ENCODE results near the gene CDH13.

Gene CDH13

DNA sequence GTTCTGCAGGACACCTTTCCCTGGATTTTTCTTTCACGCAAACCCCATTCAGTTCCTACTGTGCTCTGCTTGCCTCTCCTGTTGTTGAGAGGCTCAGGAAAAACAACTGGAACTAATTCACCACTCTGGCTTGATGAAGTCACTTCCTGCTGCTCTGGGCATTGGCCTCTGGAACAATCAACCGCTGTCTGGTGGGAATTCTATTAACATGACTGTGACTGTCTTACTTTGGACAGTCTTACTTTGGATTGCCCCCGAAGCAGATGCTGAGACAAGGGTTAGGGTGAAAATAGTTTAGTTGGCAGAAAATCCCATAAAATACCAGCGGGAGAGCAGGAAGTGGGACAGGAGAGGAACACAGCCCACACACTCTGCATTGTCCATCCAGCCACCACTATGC lies 1091.0 kb downstream of the CDH13 start:
- Histone ChIP-seq H3K27ac (ENCODE audit: low read length) (no peak overlapping the region), H3K4me1 (ENCODE audit: control insufficient read depth, insufficient read depth, low read length) (no peaks in the 10 kb centered on the region), H3K27me3 (ENCODE audit: control insufficient read depth, insufficient read depth, low read length) (no peaks in the 10 kb centered on the region), H3K4me3 (ENCODE audit: low read length) (no peak overlapping the region), H3K36me3 (ENCODE audit: control insufficient read depth, insufficient read depth, low read length) (no peaks in the 10 kb centered on the region), H3K9me3 (ENCODE audit: control insufficient read depth, insufficient read depth, low read length) (no peaks in the 10 kb centered on the region)
- no CpG with 5 or more reads among the region's 4 CpGs for WGBS (ENCODE audit: insufficient coverage, insufficient read length)
- no peak for DNase-seq (ENCODE audit: low read depth, low spot score)

GRCh38 chr16:83720213-83720612 lies 1093.4 kb downstream of the CDH13 start:
- Histone ChIP-seq H3K4me3 (ENCODE audit: low read length) (no peak overlapping the region), H3K36me3 (ENCODE audit: control insufficient read depth, insufficient read depth, low read length) (no peaks in the 10 kb centered on the region), H3K27ac (ENCODE audit: low read length) (no peak overlapping the region), H3K4me1 (ENCODE audit: control insufficient read depth, insufficient read depth, low read length) (no peaks in the 10 kb centered on the region), H3K9me3 (ENCODE audit: control insufficient read depth, insufficient read depth, low read length) (no peaks in the 10 kb centered on the region), H3K27me3 (ENCODE audit: control insufficient read depth, insufficient read depth, low read length) (no peaks in the 10 kb centered on the region)
- no CpG with 5 or more reads among the region's 5 CpGs for WGBS (ENCODE audit: insufficient coverage, insufficient read length)
- DNase-seq (ENCODE audit: low read depth, low spot score), result no peak

- WGBS (ENCODE audit: insufficient coverage, insufficient read length), result no CpG with 5 or more reads among the region's 4 CpGs
- Histone ChIP-seq H3K27me3 (ENCODE audit: control insufficient read depth, insufficient read depth, low read length) (no peaks in the 10 kb centered on the region), H3K9me3 (ENCODE audit: control insufficient read depth, insufficient read depth, low read length) (no peaks in the 10 kb centered on the region), H3K4me1 (ENCODE audit: control insufficient read depth, insufficient read depth, low read length) (no peaks in the 10 kb centered on the region), H3K4me3 (ENCODE audit: low read length) (no peak overlapping the region), H3K36me3 (ENCODE audit: control insufficient read depth, insufficient read depth, low read length) (no peaks in the 10 kb centered on the region), H3K27ac (ENCODE audit: low read length) (no peak overlapping the region)
- DNase-seq (ENCODE audit: low read depth, low spot score), result no peak
Measured at GRCh38 chr16:83720981-83721380, 1094.2 kb downstream of the CDH13 start.

DNA sequence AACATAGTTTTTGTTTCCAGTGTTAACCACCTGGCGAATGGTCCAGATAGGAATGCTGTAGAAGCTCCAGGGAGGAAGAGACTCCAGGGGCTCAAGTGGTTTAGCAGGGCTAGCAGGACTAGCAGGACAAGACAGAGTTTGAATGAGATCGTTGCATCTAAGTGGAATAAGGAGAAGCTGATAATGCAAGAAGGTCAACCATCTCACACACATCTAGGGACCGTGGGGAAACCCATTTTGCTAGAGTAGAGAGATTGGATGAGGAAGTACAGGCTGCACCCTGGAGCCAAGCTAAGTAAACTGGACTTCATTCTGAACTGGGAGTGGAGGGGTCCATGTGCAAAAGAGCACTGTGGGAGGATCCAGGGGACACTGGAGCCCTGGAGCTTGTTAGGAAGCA lies 1094.9 kb downstream of the CDH13 start:
- WGBS (ENCODE audit: insufficient coverage, insufficient read length), result no CpG with 5 or more reads among the region's 3 CpGs
- Histone ChIP-seq H3K4me3 (ENCODE audit: low read length) (no peak overlapping the region), H3K27me3 (ENCODE audit: control insufficient read depth, insufficient read depth, low read length) (no peaks in the 10 kb centered on the region)

GRCh38 chr16:83722456-83723183 lies 1095.9 kb downstream of the CDH13 start:
- Histone ChIP-seq H3K27ac (ENCODE audit: low read length) (no peak overlapping the region), H3K9me3 (ENCODE audit: control insufficient read depth, insufficient read depth, low read length) (no peaks in the 10 kb centered on the region), H3K27me3 (ENCODE audit: control insufficient read depth, insufficient read depth, low read length) (no peaks in the 10 kb centered on the region), H3K4me1 (ENCODE audit: control insufficient read depth, insufficient read depth, low read length) (no peaks in the 10 kb centered on the region), H3K36me3 (ENCODE audit: control insufficient read depth, insufficient read depth, low read length) (no peaks in the 10 kb centered on the region), H3K4me3 (ENCODE audit: low read length) (no peak overlapping the region)
- DNase-seq (ENCODE audit: low read depth, low spot score), result no peak
- WGBS (ENCODE audit: insufficient coverage, insufficient read length), result no CpG with 5 or more reads among the region's 6 CpGs

More for the DNA sequence above, 1094.9 kb downstream of the CDH13 start:
- no peak overlapping the region for H3K27ac ChIP-seq (ENCODE audit: low read length)
- no peak for DNase-seq (ENCODE audit: low read depth, low spot score)
- H3K4me1 ChIP-seq (ENCODE audit: control insufficient read depth, insufficient read depth, low read length), result no peaks in the 10 kb centered on the region
- H3K36me3 ChIP-seq (ENCODE audit: control insufficient read depth, insufficient read depth, low read length), result no peaks in the 10 kb centered on the region
- H3K9me3 ChIP-seq (ENCODE audit: control insufficient read depth, insufficient read depth, low read length), result no peaks in the 10 kb centered on the region

DNA sequence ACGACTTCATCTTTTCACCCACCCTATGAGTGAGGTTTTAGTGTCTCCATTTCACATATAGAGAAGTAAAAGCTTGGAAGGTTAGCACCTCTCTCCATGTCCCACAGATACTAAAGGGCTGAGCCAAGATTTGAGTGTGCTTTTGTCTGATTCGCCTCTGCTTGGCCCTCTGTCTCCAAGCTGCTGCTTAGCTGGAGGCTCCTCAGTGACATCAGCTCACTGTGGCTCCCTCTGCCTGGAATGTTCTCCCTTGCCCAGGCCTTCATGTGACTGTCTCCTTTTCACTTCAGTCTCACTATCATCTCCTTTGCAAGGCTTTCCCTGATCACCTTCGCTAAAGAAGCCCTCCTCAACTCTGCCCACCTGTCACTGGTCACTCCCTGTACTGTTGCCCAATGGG lies 1096.5 kb downstream of the CDH13 start:
- no CpG with 5 or more reads among the region's 3 CpGs for WGBS (ENCODE audit: insufficient coverage, insufficient read length)

GRCh38 chr16:83723901-83724300 lies 1097.1 kb downstream of the CDH13 start:
- no peak overlapping the region for H3K27ac ChIP-seq (ENCODE audit: low read length)
- no peaks in the 10 kb centered on the region for H3K9me3 ChIP-seq (ENCODE audit: control insufficient read depth, insufficient read depth, low read length)
- H3K36me3 ChIP-seq (ENCODE audit: control insufficient read depth, insufficient read depth, low read length), result no peaks in the 10 kb centered on the region
- no peaks in the 10 kb centered on the region for H3K27me3 ChIP-seq (ENCODE audit: control insufficient read depth, insufficient read depth, low read length)
- DNase-seq (ENCODE audit: low read depth, low spot score), result no peak
- WGBS (ENCODE audit: insufficient coverage, insufficient read length), result no CpG with 5 or more reads among the region's 2 CpGs
- H3K4me3 ChIP-seq (ENCODE audit: low read length), result no peak overlapping the region
- H3K4me1 ChIP-seq (ENCODE audit: control insufficient read depth, insufficient read depth, low read length), result no peaks in the 10 kb centered on the region

More for the DNA sequence above, 1096.5 kb downstream of the CDH13 start:
- no peaks in the 10 kb centered on the region for H3K36me3 ChIP-seq (ENCODE audit: control insufficient read depth, insufficient read depth, low read length)
- H3K27ac ChIP-seq (ENCODE audit: low read length), result no peak overlapping the region
- H3K27me3 ChIP-seq (ENCODE audit: control insufficient read depth, insufficient read depth, low read length), result no peaks in the 10 kb centered on the region
- H3K9me3 ChIP-seq (ENCODE audit: control insufficient read depth, insufficient read depth, low read length), result no peaks in the 10 kb centered on the region
- no peak overlapping the region for H3K4me3 ChIP-seq (ENCODE audit: low read length)
- H3K4me1 ChIP-seq (ENCODE audit: control insufficient read depth, insufficient read depth, low read length), result no peaks in the 10 kb centered on the region
- no peak for DNase-seq (ENCODE audit: low read depth, low spot score)

GRCh38 chr16:83724585-83724984 lies 1097.8 kb downstream of the CDH13 start:
- WGBS (ENCODE audit: insufficient coverage, insufficient read length), result no CpG with 5 or more reads among the region's 2 CpGs
- Histone ChIP-seq H3K4me1 (ENCODE audit: control insufficient read depth, insufficient read depth, low read length) (no peaks in the 10 kb centered on the region), H3K9me3 (ENCODE audit: control insufficient read depth, insufficient read depth, low read length) (no peaks in the 10 kb centered on the region), H3K27me3 (ENCODE audit: control insufficient read depth, insufficient read depth, low read length) (no peaks in the 10 kb centered on the region), H3K4me3 (ENCODE audit: low read length) (no peak overlapping the region), H3K27ac (ENCODE audit: low read length) (no peak overlapping the region), H3K36me3 (ENCODE audit: control insufficient read depth, insufficient read depth, low read length) (no peaks in the 10 kb centered on the region)
- DNase-seq (ENCODE audit: low read depth, low spot score), result no peak

GRCh38 chr16:83725313-83725712 lies 1098.5 kb downstream of the CDH13 start:
- Histone ChIP-seq H3K36me3 (ENCODE audit: control insufficient read depth, insufficient read depth, low read length) (no peaks in the 10 kb centered on the region), H3K4me1 (ENCODE audit: control insufficient read depth, insufficient read depth, low read length) (no peaks in the 10 kb centered on the region), H3K27ac (ENCODE audit: low read length) (no peak overlapping the region), H3K27me3 (ENCODE audit: control insufficient read depth, insufficient read depth, low read length) (no peaks in the 10 kb centered on the region), H3K4me3 (ENCODE audit: low read length) (no peak overlapping the region), H3K9me3 (ENCODE audit: control insufficient read depth, insufficient read depth, low read length) (no peaks in the 10 kb centered on the region)
- no CpG with 5 or more reads among the region's 9 CpGs for WGBS (ENCODE audit: insufficient coverage, insufficient read length)
- no peak for DNase-seq (ENCODE audit: low read depth, low spot score)

GRCh38 chr16:83727018-83727417 lies 1100.2 kb downstream of the CDH13 start:
- H3K27me3 ChIP-seq (ENCODE audit: control insufficient read depth, insufficient read depth, low read length), result no peaks in the 10 kb centered on the region
- DNase-seq (ENCODE audit: low read depth, low spot score), result no peak
- H3K27ac ChIP-seq (ENCODE audit: low read length), result no peak overlapping the region
- no peaks in the 10 kb centered on the region for H3K9me3 ChIP-seq (ENCODE audit: control insufficient read depth, insufficient read depth, low read length)
- no peaks in the 10 kb centered on the region for H3K36me3 ChIP-seq (ENCODE audit: control insufficient read depth, insufficient read depth, low read length)
- no CpG with 5 or more reads among the region's 10 CpGs for WGBS (ENCODE audit: insufficient coverage, insufficient read length)
- no peak overlapping the region for H3K4me3 ChIP-seq (ENCODE audit: low read length)
- H3K4me1 ChIP-seq (ENCODE audit: control insufficient read depth, insufficient read depth, low read length), result no peaks in the 10 kb centered on the region

DNA sequence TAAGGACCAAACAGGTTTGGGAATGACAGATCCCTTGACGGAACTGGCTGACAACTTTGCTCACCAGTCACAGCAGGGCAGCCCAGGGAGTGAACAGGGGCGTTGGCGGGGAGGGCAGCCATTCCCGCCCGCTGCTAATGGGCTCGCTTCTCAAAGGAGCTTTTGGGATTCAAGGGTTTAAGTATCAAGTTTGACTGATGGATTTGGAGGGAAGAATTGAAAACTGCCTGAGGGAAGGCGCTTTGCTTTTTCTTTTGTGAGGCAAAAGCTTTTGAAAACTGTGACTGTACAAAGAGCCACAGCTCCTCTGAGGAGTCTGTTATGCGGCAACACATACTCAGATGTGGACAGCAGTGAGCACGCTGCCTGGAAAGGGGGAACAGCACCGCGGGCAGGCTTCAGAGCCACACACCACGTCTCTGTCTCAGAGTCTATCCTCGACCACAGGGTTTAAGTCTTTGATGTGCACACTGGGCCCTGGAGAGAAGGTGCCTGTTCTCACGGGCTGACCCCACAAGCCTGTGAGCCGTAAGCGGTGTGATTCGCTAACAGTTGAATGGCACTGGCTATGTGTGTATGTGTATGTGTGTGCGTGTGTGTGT lies 1101.1 kb downstream of the CDH13 start:
- H3K36me3 ChIP-seq (ENCODE audit: control insufficient read depth, insufficient read depth, low read length), result no peaks in the 10 kb centered on the region
- H3K4me3 ChIP-seq (ENCODE audit: low read length), result no peak overlapping the region
- no peaks in the 10 kb centered on the region for H3K4me1 ChIP-seq (ENCODE audit: control insufficient read depth, insufficient read depth, low read length)
- no peak for DNase-seq (ENCODE audit: low read depth, low spot score)
- WGBS (ENCODE audit: insufficient coverage, insufficient read length), result no CpG with 5 or more reads among the region's 18 CpGs
- H3K27ac ChIP-seq (ENCODE audit: low read length), result no peak overlapping the region
- H3K9me3 ChIP-seq (ENCODE audit: control insufficient read depth, insufficient read depth, low read length), result no peaks in the 10 kb centered on the region
- H3K27me3 ChIP-seq (ENCODE audit: control insufficient read depth, insufficient read depth, low read length), result no peaks in the 10 kb centered on the region
